Natural killer cell (primary cell): ENCODE data around the gene DAPK3. TPM values are rescaled to one million over a fixed set of nuclear protein-coding genes. Genes with fewer than 3 reads are reported as not detected.

ENCODE experiments used
- ATAC-seq, 3 donors: fragments of 150-1000 bp in 2 of 3; fragments of 200-7000 bp in 1 of 3; cut with Tn5 transposase; 1 replicate in 1 of 3; 2 replicates in 2 of 3; pipeline ENCODE4 v1.10.0; 2021; ENCODE audit warnings: mild to moderate bottlenecking in 2 of 3, moderate library complexity in 2 of 3
- DNase-seq, 2 donors: peaks; one replicate each; pipeline versions ENCODE4 v3.0.0 to v3.0.0-alpha.2; 2013 to 2021; ENCODE audit warnings: mixed read lengths in 1 of 2
- H3K27ac ChIP-seq: one replicate; pipeline ENCODE4 v1.5.1; 2013; ENCODE audit warnings: mild to moderate bottlenecking, low read length
- H3K27me3 ChIP-seq: one replicate; pipeline ENCODE4 v1.6.1; 2013; ENCODE audit warnings: low read length; ENCODE audit not compliant: control insufficient read depth, insufficient read depth
- H3K36me3 ChIP-seq: one replicate; pipeline ENCODE4 v1.6.1; 2013; ENCODE audit warnings: low read length; ENCODE audit not compliant: control insufficient read depth, insufficient read depth
- H3K4me1 ChIP-seq: one replicate; pipeline ENCODE4 v1.6.1; 2013; ENCODE audit warnings: low read length; ENCODE audit not compliant: control insufficient read depth, insufficient read depth
- H3K4me3 ChIP-seq: one replicate; pipeline ENCODE4 v1.5.1; 2013; ENCODE audit warnings: low read length
- H3K9me3 ChIP-seq: one replicate; pipeline ENCODE4 v1.6.1; 2013; ENCODE audit warnings: low read length; ENCODE audit not compliant: control insufficient read depth, insufficient read depth
- H3K27ac Mint-ChIP-seq, 2 donors: one replicate each; pipeline ENCODE4 v1.8.0; 2022; ENCODE audit warnings: mild to moderate bottlenecking in 2 of 2, mixed read lengths in 2 of 2, moderate library complexity in 1 of 2
- H3K27me3 Mint-ChIP-seq, 2 donors: one replicate each; pipeline ENCODE4 v1.8.0; 2022; ENCODE audit warnings: low read depth in 2 of 2, mixed read lengths in 2 of 2
- H3K36me3 Mint-ChIP-seq: one replicate; pipeline ENCODE4 v1.8.0; 2022; ENCODE audit warnings: mixed read lengths
- H3K4me1 Mint-ChIP-seq, 2 donors: one replicate each; pipeline ENCODE4 v1.8.0; 2022; ENCODE audit warnings: mixed read lengths in 2 of 2
- H3K4me3 Mint-ChIP-seq: one replicate; pipeline ENCODE4 v1.8.0; 2022; ENCODE audit warnings: mild to moderate bottlenecking, moderate library complexity, mixed read lengths
- H3K9me3 Mint-ChIP-seq, 2 donors: one replicate each; pipeline ENCODE4 v1.8.0; 2022; ENCODE audit warnings: mixed read lengths in 2 of 2
- WGBS: methylation state at CpG from one replicate; pipeline ENCODE4 v1.1.7; 2013; ENCODE audit warnings: missing lambda C conversion rate; ENCODE audit not compliant: insufficient coverage; 5-methylcytosine and 5-hydroxymethylcytosine counted together
- intact Hi-C: fragments of 100-400 bp; cut with micrococcal nuclease; formaldehyde crosslinking; loops from one replicate; pipeline ENCODE4 v1.14.2; 2022
- total RNA-seq, 4 donors: library from RNA; stranded (reverse); fragments of 120-200 nt in 1 of 4; gene quantifications; one replicate each; pipeline versions ENCODE4 v1.2.3 to v1.2.4, GENCODE V29; 2013 to 2022
- TF ChIP-seq, protein P1 (sequence below): fragments of 200-600 bp; IDR thresholded peaks from one replicate; pipeline ENCODE4 v1.8.0; 2022; ENCODE audit warnings: antibody characterized with exemption

Gene DAPK3
- total RNA-seq, 3 donors from 2014 or later (not counting 1 experiment from before 2014, with no cell fraction given) = 54.3 to 66.4 (median 58.1) TPM

- no peaks in the 10 kb centered on the region for H3K9me3 ChIP-seq
- H3K36me3 Mint-ChIP-seq = no peaks in the 10 kb centered on the region
- ATAC-seq (no peak), DNase-seq (no peak)
- H3K4me1 Mint-ChIP-seq = peaks cover 24 to 48% of the 10 kb centered on the region in 2 donors
- no peak overlapping the region for H3K4me3 ChIP-seq
- TF ChIP-seq, protein P1, sequence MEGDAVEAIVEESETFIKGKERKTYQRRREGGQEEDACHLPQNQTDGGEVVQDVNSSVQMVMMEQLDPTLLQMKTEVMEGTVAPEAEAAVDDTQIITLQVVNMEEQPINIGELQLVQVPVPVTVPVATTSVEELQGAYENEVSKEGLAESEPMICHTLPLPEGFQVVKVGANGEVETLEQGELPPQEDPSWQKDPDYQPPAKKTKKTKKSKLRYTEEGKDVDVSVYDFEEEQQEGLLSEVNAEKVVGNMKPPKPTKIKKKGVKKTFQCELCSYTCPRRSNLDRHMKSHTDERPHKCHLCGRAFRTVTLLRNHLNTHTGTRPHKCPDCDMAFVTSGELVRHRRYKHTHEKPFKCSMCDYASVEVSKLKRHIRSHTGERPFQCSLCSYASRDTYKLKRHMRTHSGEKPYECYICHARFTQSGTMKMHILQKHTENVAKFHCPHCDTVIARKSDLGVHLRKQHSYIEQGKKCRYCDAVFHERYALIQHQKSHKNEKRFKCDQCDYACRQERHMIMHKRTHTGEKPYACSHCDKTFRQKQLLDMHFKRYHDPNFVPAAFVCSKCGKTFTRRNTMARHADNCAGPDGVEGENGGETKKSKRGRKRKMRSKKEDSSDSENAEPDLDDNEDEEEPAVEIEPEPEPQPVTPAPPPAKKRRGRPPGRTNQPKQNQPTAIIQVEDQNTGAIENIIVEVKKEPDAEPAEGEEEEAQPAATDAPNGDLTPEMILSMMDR = no peak
- no peaks in the 10 kb centered on the region for H3K9me3 Mint-ChIP-seq
- H3K27me3 Mint-ChIP-seq = no peaks in the 10 kb centered on the region
- H3K36me3 ChIP-seq = peaks cover 23% of the 10 kb centered on the region
- no peak overlapping the region for H3K4me3 Mint-ChIP-seq
- H3K27me3 ChIP-seq = no peaks in the 10 kb centered on the region
- peaks cover 32% of the 10 kb centered on the region for H3K4me1 ChIP-seq
- no peak overlapping the region for H3K27ac ChIP-seq
- 85% methylated on average over 37 of the region's 37 CpGs for WGBS
- no peak overlapping the region for H3K27ac Mint-ChIP-seq
- intact Hi-C loops = no loop called here
Measured at GRCh38 chr19:4015705-4016402, 45.0 kb upstream of the DAPK3 start.

DNA sequence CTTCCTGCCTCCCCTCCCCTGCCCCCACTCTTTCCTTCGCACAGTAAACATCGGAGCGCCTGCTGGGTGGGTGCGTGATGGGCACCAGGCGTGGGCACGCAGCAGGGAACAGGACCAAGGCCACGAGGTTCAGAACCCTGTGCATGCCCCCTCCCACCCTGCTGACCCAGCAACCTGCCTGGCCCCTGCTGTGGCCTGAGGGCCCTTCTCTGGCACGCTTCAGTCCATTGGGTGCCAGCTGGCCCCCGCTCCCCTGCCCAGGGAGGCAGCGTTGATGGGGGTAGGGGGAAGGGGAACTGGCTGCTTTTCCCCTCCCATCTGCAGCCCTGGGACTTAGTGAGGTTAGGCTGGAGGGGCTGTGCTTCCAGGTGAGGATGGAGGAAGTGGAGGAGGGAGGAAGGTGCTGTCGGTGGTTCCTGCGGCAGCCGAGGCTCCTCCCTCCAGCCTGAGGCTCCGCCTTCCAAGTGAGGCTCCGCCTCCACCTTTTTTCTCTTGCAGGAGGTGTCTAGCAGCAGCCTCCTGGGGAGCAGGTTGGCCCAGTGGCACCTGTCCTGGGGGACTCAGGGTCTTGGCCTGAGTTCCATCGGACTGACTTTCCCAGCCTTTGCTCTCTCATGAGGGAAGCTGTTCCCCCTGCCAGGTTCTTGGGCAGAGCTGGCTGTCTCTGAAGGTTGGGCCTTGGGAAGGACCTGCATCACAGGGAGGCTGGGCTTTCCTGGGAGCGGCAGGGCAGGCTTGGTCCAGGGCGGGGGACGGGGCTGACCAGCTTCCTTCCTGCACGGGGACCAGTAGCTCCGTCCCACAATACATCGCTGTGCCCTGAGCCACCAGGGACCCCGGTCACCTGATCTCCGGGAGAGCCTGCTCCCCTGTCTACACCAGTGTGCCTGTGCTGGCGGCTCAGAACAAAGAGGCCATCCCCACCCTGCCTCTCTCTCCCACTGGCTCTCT lies 43.9 kb upstream of the DAPK3 start:
- Histone ChIP-seq H3K27ac (no peak overlapping the region), H3K9me3 (no peaks in the 10 kb centered on the region), H3K4me3 (no peak overlapping the region), H3K27me3 (no peaks in the 10 kb centered on the region), H3K4me1 (peaks cover 43% of the 10 kb centered on the region), H3K36me3 (peaks cover 29% of the 10 kb centered on the region)
- H3K4me1 Mint-ChIP-seq = peaks cover 19 to 53% of the 10 kb centered on the region in 2 donors
- DNase-seq = peak in 1 of 2 donors; percentile 55
- no peak overlapping the region for H3K27ac Mint-ChIP-seq
- intact Hi-C loops = no loop called here
- 75% methylated on average over 25 of the region's 25 CpGs for WGBS
- no peaks in the 10 kb centered on the region for H3K9me3 Mint-ChIP-seq
- no peak overlapping the region for H3K4me3 Mint-ChIP-seq
- no peaks in the 10 kb centered on the region for H3K27me3 Mint-ChIP-seq
- TF ChIP-seq, protein P1 = no peak
- no peaks in the 10 kb centered on the region for H3K36me3 Mint-ChIP-seq
- peak in 2 of 3 donors; percentile 45 to 48 for ATAC-seq

GRCh38 chr19:4013886-4014540 lies 43.1 kb upstream of the DAPK3 start:
- intact Hi-C loops = no loop called here
- Histone ChIP-seq H3K27ac (no peak overlapping the region), H3K36me3 (peaks cover 29% of the 10 kb centered on the region), H3K9me3 (no peaks in the 10 kb centered on the region), H3K27me3 (no peaks in the 10 kb centered on the region), H3K4me3 (no peak overlapping the region), H3K4me1 (peaks cover 43% of the 10 kb centered on the region)
- Mint-ChIP-seq H3K36me3 (no peaks in the 10 kb centered on the region), H3K4me3 (no peak overlapping the region), H3K4me1 (peaks cover 20 to 61% of the 10 kb centered on the region in 2 donors), H3K27me3 (no peaks in the 10 kb centered on the region), H3K9me3 (no peaks in the 10 kb centered on the region), H3K27ac (no peak overlapping the region)
- 96% methylated on average over 20 of the region's 20 CpGs for WGBS
- no peak for DNase-seq
- no peak for ATAC-seq
- TF ChIP-seq, protein P1 = no peak
